Measurements from ENCODE around the gene VGLL2.

DNA sequence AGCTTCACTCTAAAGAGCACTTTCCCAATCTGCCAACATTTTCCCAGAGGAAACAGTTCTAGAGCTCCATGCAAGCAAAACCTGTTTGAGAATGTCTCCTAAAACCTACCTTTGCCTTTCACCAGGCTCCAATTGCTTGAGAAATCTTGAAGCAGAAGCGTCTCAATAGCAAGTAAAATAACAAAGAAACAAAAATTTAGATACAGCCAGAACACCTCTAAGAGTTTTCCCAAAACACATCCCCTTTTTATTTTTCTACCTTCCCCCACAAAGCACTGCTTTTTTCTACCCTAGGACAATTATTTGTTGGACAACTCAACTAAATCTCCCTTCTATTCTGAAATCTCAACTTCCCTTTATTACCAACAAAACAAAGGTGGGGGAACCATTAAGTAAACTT is 3.6 kb downstream of the VGLL2 start:
- no peak for TF ChIP-seq CTCF (IDR thresholded peaks at IDR 0.05)
- TF ChIP-seq ZFX (IDR thresholded peaks at IDR 0.05; ENCODE audit: borderline replicate concordance): no peak
